NOMO-1 (cell line): ENCODE results near the gene DLX6.

ENCODE experiments used
- DNase-seq, 2 experiments: peaks; one replicate each; lab custom pipeline; 2025; ENCODE audit not compliant: unreplicated experiment in 2 of 2; lab: John Stamatoyannopoulos, UW

DLX6 gene

DNA sequence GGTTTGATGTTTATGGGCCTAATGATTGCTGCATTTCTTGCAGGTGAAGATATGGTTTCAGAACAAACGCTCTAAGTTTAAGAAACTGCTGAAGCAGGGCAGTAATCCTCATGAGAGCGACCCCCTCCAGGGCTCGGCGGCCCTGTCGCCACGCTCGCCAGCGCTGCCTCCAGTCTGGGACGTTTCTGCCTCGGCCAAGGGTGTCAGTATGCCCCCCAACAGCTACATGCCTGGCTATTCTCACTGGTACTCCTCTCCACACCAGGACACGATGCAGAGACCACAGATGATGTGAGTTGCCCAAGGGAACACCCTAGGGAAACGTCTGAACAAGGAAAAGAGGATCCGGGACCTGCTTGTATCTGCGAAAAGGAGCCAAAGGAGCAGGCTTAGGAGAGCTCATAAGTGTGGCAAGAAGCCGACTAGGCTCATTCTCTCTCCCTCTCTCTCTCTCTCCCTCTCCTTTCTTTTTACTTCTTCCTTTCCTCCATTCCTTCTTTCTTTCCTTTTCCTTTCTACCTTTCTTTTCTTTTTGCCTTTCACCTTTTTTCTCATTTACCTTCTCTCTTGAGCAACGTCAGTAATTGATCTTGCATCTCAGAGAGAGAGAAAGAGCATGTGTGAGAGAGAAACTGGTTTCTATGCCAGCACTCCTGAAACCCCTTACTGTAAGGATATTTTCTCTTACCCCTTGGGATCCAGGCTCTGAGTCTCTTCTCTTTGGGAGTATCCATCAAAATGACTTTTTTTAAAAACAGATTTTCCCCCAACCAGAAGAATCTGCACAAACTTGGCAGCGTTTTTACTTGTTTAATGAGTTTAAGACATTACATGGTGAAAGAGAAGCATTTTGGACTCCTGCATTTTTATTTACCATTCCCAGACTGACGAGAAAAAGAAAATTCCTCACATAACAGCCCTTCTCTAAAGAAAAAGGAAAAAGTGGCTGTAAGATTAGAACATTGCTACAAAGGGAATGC lies 4.7 kb downstream of the DLX6 start:
- DNase-seq: no peak

DNA sequence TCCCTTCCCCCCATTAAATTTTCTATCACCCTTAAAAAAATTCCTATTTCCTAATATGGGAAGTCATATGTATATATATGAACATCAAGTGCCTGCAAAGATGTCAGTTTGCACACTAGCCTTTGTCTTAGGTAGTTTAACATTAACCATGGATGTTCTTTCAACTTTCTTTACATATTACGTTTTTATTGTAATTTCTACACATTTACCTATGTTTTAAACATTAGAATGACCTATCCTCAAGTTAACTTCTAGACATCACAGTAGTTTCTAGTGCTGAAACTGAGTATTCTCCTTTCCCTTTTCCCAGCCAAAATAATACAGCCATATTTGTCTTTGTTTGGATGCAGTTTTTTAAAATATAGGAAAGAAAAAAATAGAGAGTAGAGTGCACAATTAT lies 5.8 kb downstream of the DLX6 start:
- no peak for DNase-seq

DNA sequence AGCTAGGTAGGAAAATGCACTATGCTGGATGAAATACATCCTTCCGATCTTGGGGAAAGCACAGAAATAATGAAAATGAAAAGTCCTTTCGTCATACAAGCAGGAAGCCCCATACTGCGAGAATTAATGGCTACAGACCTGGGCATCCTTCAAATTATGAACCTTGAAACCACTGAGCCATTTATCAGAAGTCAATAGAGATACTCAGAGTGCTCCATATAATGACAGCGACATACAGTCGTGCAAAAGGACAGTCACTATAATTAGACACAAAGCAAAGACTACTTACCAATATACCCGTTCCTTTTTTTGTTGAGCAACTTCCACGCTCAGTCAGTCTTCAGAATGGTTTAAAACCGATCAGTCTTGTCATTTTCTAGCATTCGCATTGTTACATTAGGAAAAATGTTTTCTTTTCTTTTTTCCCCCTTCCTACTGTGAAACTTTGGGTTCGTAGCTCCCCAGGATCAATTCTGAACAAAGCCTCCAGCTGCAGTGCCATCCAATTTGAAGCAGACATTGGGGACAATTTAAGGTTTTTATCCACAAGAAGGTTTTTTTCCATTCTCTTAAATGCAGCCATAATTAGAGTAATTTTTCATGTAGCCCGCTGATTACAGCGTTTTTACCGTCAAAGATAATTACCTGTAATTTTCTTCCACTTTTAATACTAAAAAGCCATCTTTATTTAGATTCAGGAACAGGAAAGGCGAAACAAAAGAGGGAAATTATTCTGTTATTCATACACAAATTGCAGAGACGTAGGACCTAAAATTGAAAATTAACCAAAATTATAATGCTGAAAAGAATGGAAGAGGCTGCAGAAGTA lies 6.4 kb downstream of the DLX6 start:
- DNase-seq: peak; percentile 73 to 96

GRCh38 chr7:97012365-97013133 lies 7.2 kb downstream of the DLX6 start:
- no peak for DNase-seq

GRCh38 chr7:97013134-97013844 lies 7.9 kb downstream of the DLX6 start:
- DNase-seq: no peak

DNA sequence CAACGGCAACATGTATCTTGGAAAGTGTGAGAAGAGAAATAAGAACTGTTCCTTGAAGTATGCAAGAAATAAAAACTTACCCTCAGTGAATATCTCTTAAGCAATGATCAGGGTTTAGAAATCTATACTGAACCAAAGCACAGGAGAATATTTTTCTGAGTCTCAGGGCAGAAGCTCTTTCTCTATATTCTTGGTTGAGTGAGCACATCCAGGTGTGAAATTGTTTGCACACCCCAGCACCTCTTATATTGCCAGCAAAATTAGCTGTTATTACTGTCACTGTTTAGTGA lies 8.4 kb downstream of the DLX6 start:
- DNase-seq: no peak

DNA sequence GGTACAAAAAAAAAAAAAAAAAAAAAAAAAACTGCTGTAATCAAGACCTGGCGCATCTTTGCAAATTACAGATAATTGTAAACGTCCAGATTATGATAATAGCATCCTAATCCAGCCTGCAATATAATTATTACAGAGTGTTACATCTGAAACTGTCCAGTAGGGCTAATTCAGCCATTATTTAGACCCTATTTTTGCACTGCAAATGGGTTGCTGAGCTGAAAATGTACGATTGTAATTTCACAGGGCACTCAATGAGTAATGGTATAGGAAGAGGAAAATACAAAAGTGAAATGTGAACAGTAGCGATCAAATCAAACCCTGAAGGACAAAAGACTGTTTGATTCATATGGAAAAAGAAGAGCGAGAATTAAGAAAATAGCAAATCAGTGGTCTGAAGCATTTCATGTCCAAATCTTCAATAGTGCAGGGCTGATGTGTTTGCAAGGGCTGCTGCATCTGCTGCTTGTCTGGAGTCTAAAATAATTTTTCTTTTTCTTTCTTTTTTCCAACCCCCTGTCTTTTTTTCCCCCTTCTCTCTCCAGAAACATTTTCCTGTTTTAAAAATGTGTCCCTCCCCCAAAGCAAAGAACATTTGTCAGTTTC lies 8.9 kb downstream of the DLX6 start:
- DNase-seq: no peak

- DNase-seq: no peak
Observed at GRCh38 chr7:97015279-97015678, 9.9 kb downstream of the DLX6 start.

GRCh38 chr7:97015756-97016380 lies 10.5 kb downstream of the DLX6 start:
- no peak for DNase-seq

DNA sequence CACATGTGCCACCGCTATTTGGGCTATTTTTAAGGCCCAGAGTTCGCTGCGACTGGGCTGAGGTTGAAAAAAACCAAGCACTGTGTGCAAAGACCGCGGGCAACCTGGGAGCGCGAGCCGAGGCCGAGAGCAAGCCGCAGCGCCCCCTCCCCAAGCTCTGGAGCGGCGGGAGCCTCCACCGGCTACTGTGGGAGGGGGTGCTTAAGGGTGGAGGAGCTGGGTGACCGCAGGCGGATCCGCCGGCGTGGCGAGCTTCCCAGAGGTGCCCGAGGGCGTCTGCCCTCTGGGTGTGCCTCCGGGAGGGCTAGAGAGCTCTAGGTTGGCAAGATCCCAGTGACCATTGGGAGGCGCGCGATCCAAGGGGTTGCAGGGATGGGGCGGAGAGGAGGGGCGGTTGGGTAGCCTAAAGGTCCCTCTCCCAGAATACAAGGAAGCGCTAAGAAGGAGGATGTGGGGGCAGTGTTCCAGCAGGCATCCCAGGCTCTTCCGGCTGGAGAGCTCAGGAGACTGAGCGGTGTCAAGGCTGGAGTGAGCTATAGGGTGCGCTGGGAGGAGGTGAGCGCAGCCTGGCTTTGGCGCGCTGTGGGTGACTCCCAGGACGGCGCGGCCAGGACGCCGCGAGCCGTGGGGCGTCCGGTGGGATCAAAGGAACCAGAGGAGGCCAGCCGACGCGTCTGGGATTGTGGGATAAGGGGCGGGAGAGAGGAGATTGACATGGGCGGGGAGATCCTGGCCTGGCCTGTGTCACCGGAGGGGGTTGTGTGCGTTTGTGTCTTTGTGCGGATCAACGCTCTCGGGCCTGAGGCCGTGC lies 11.2 kb downstream of the DLX6 start:
- peak; percentile 53 to 71 for DNase-seq

DNA sequence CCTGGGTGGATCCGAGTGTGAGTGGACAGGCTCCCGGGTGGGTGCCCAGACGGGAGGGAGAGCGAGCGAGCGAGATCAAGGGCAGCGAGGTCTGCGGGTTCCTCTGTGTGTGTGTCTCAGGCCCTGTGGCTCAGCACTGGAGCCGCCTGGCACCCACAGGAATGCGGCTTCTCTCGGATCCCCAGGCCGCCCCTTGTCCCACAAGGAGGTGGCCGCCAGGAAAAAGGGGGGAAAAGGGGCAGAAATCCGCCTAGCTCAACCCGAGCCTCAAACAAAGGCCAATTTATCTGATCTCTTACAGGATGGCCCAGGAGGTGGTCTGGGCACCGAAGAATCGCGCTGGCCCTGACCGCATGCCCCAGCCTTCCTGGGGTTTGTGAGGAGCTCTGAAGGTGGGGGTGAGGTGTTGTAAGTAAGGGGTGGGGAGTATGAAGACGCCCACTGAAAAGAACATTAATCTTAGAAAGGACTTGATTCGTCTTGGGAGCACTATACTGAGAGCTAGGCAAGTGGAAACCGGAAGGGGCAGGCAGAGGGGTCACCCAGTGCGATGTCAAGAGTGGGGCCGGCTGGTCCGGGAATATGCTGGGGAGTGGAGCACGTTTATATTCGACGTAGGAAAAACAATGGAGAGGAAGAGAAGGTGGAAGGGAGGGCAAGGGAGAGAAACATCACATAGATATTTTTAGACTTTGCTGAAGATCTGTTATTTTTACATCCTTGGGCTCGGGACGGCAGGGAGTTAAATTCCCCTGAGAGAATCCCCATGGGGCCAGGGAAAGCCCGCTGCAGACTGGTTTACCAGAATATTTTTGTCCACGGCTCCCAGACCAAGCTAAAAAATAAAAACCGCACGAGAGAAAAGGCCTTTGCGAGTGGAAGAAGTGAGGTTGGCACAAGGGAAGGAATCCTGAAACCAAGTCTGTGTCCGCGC lies 12.1 kb downstream of the DLX6 start:
- DNase-seq: no peak

- DNase-seq: no peak
Observed at GRCh38 chr7:97018126-97018601, 12.8 kb downstream of the DLX6 start.

- no peak for DNase-seq
Observed at GRCh38 chr7:97018791-97019531, 13.6 kb downstream of the DLX6 start.

GRCh38 chr7:97019710-97020225 lies 14.4 kb downstream of the DLX6 start:
- DNase-seq: no peak

GRCh38 chr7:97020601-97020995 lies 15.2 kb downstream of the DLX6 start:
- no peak for DNase-seq

GRCh38 chr7:97020996-97021746 lies 15.8 kb downstream of the DLX6 start:
- no peak for DNase-seq
